GM21723 (cell line): ENCODE data around the gene AGAP5.
A peak's percentile ranks its signal among the peaks of the same experiment; 100 is the strongest.

Experiments
- ATAC-seq: cut with Tn5 transposase; IDR thresholded peaks from one replicate; pipeline ENCODE4 v1.9.1; 2021; ENCODE audit warnings: mild to moderate bottlenecking, moderate library complexity; ENCODE audit not compliant: unreplicated experiment

Gene AGAP5

DNA sequence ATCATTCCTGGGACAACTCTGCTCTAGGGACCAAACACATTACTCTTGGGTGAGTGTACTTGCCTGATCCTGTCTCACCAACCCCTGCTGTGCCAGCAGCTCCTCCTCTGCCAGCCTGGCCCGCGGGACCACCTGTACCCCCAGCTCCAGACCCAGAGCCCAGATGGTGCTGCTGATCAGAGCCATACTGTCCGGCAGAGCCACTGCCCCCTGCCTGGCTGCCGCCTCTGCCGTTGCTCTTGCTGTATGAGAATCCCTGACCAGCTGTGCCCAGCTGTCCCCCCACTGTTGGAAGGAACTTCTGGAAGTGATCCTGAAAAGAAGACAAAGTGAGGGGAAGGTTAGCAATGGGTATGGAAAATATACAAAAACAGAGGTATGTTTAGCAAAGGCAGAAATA is 63.5 kb downstream of the AGAP5 start:
- ATAC-seq = no peak

DNA sequence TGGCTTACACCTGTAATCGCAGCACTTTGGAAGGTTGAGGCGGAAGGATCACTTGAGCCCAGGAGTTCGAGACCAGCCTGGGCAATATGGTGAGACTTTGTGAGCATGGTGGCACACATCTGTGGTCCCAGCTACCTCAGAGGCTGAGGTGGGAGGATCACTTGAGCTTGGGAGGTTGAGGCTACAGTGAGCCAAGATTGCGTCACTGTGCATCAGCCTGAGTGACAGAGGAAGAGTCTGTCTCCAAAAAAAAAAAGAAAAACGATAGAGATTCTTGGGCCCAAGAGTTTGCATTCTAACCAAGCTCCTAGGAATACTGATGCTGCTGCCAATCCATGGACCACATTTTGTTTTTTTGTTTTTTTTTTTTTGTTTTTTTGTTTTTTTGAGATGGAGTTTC is 68.7 kb downstream of the AGAP5 start:
- ATAC-seq = no peak

DNA sequence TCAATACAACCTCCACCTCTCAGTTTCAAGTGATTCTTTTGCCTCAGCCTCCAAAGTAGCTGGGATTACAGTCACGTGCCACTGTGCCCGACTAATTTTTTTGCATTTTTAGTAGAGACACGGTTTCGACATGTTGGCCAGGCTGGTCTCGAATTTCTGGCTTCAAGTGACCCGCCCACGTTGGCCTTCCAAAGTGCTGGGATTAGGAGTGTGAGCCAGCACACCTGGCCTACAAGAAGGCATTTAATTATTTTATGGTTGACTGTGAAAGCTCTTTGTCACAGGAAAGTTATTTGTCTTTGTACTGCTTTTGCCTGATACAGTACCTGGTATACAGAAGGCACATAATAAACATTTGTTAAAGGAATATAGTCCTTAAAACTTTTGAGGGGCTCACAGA is 69.5 kb downstream of the AGAP5 start:
- no peak for ATAC-seq

DNA sequence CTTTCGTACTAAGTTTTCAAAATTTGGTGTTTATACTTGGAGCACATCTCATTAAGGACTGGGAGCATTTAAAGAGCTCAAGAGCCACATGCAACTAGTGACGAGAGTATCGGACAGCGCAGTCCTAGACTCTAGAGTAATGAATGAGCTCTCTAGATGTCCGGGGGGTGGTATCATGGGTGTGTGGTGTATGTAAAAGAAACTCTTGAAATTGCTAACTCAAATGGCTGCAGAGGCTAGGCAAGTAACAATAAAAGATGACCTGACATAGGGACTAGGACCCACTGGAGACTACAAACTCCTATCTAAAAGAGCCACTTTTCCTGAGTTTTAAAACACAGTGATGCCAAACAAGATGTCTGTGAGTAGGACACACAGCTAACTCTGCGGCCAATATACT is 70.6 kb downstream of the AGAP5 start:
- ATAC-seq = no peak

DNA sequence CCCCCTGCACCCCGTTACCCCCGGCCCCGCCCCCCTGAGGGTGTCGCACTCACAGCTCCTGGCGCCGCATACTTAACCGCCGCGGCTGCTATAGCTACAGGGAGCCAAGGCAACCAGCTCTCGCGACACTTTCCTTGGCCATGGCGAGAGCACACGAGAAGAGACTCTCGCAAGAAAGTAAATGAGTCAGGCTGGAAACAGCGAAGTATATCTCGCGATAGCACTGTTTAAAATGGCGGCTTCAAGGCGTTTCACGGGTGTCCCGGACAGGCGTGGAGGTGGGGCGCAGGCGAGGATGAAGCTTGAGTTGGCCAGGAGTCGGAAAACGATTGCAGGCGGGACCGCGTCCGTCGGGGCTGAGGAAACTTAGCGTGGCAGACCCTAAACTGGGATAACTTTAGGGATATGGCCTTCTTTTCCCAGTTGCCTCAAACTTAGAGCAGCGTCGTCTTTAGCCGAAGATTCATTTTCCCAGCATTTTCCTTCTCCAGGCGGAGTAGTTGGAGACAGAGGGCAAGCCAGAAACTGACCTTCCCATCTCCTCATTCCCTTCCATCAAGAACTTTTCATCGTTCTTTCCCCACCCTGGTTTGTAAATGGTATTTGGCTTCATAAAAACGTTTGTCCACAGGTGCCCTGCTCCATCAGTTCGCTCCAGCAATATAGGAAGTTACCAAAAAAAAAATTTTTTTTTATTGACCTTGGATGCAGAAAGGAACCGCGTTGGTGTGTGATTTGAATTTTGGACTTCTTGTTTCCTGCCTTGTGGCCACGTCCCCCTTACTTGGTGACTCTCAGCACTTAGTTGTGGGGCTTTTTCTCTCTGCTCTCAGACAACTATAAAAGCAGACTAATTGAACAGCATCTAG is 71.8 kb downstream of the AGAP5 start:
- peak; percentile 96 for ATAC-seq

DNA sequence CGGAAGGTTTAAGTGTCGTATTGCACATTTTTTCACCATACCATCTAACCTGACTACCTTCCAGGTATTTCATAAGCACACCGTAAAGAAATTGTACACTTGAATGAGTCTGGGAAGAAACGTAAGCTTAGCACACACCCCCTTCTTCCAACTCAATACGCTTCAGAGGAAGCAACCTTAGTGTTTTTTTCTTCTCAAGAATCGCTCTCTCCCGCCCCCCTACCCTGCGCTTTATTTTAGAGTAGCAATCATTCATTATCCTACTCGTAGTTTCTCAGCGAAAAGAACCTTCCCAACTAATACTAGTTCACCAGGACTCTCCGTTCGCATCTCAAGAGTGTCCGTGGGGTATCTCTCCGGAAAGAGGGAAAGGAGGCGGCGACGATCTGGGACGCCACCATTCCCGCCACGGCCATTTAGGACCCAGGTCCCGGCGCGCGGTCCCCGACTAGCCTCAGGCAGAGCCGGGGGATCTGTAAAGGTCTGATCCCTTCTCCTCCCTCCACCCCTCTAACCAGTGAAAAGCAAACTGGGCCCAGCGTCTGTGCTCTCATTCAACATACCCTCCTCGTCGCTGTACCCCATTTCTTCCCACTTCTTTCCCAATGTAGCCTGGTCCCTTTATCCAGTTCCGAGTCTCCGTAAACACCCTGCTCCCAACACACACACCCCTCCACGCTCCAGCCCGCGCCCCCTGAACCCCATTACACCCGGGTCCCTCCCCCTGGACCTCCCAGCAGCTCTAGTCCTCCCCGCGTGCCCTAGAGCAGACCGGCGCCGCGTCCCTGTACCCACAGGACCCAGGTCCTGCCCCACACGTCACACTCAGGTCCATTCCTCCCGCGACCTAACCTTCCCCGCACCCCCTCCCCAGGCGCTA is 72.7 kb downstream of the AGAP5 start:
- ATAC-seq = peak; percentile 33
